Adrenal gland (tissue), 5 donors: ENCODE data around the gene ATRN.

Experiments
- CTCF ChIP-seq, 6 experiments: fragments of 450-650 bp in 4 of 6; fragments of 200-600 bp in 2 of 6; sonication (generic) in 1 of 6; IDR thresholded peaks; 1 replicate in 5 of 6; 2 replicates in 1 of 6; pipeline versions ENCODE4 v1.5.1 to v1.8.0; 2016 to 2021; ENCODE audit warnings: antibody characterized with exemption in 6 of 6, mild to moderate bottlenecking in 2 of 6, moderate library complexity in 1 of 6
- POLR2A ChIP-seq, 2 donors: fragments of 450-650 bp; IDR thresholded peaks; one replicate each; pipeline ENCODE4 v1.6.1; 2017; ENCODE audit warnings: antibody characterized with exemption in 2 of 2, mild to moderate bottlenecking in 2 of 2, moderate library complexity in 1 of 2
- donor health status: DM: no; HTN: no; CAD: no.

- TF ChIP-seq CTCF (IDR thresholded peaks at IDR 0.05) (no peak), POLR2A (IDR thresholded peaks at IDR 0.05) (no peak)
These were observed 216.8 kb downstream of the ATRN start for GRCh38 chr20:3687655-3688054.
